Muscle layer of duodenum (tissue), 2 donors: Measurements from ENCODE around the gene PDE4B.

Source experiments
- H3K27ac ChIP-seq: one replicate; pipeline ENCODE4 v1.7.0; 2013; ENCODE audit warnings: mild to moderate bottlenecking, low read length
- H3K27me3 ChIP-seq: one replicate; pipeline ENCODE4 v1.7.0; 2013; ENCODE audit warnings: low read depth, mild to moderate bottlenecking, control low read depth, low read length
- H3K36me3 ChIP-seq, 2 donors: one replicate each; pipeline ENCODE4 v1.7.0; 2013; ENCODE audit warnings: low read length in 2 of 2, control low read depth in 1 of 2, mild to moderate bottlenecking in 1 of 2; ENCODE audit not compliant: insufficient read depth in 2 of 2, control insufficient read depth in 1 of 2
- H3K4me1 ChIP-seq, 2 donors: one replicate each; pipeline ENCODE4 v1.7.0; 2013; ENCODE audit warnings: low read length in 2 of 2, mild to moderate bottlenecking in 2 of 2, control low read depth in 1 of 2, moderate library complexity in 1 of 2; ENCODE audit not compliant: insufficient read depth in 2 of 2, control insufficient read depth in 1 of 2
- H3K4me3 ChIP-seq, 2 donors: one replicate each; pipeline ENCODE4 v1.7.0; 2013; ENCODE audit warnings: low read length in 2 of 2, low read depth in 1 of 2, mild to moderate bottlenecking in 1 of 2
- H3K9me3 ChIP-seq, 2 donors: one replicate each; pipeline ENCODE4 v1.7.0; 2013; ENCODE audit warnings: low read length in 2 of 2, control low read depth in 1 of 2, mild to moderate bottlenecking in 1 of 2; ENCODE audit not compliant: control insufficient read depth in 1 of 2
- donor health status: healthy.

Gene PDE4B

GRCh38 chr1:66373157-66373591 lies 580.5 kb downstream of the PDE4B start:
- Histone ChIP-seq H3K27ac (peak overlapping the region; percentile 60), H3K4me3 (no peak overlapping the region), H3K36me3 (peaks cover 31 to 38% of the 10 kb centered on the region in 2 donors), H3K9me3 (no peaks in the 10 kb centered on the region), H3K4me1 (peaks cover 5 to 12% of the 10 kb centered on the region in 2 donors), H3K27me3 (no peaks in the 10 kb centered on the region)

DNA sequence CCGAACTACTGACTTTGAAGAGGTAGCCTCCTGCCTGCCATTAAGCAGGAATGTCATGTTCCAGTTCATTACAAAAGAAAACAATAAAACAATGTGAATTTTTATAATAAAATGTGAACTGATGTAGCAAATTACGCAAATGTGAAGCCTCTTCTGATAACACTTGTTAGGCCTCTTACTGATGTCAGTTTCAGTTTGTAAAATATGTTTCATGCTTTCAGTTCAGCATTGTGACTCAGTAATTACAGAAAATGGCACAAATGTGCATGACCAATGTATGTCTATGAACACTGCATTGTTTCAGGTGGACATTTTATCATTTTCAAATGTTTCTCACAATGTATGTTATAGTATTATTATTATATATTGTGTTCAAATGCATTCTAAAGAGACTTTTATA lies 581.5 kb downstream of the PDE4B start:
- Histone ChIP-seq H3K9me3 (no peaks in the 10 kb centered on the region), H3K27ac (peak overlapping the region; percentile 54), H3K27me3 (no peaks in the 10 kb centered on the region), H3K36me3 (peaks cover 21 to 28% of the 10 kb centered on the region in 2 donors), H3K4me3 (no peak overlapping the region), H3K4me1 (peaks cover 5 to 12% of the 10 kb centered on the region in 2 donors)

DNA sequence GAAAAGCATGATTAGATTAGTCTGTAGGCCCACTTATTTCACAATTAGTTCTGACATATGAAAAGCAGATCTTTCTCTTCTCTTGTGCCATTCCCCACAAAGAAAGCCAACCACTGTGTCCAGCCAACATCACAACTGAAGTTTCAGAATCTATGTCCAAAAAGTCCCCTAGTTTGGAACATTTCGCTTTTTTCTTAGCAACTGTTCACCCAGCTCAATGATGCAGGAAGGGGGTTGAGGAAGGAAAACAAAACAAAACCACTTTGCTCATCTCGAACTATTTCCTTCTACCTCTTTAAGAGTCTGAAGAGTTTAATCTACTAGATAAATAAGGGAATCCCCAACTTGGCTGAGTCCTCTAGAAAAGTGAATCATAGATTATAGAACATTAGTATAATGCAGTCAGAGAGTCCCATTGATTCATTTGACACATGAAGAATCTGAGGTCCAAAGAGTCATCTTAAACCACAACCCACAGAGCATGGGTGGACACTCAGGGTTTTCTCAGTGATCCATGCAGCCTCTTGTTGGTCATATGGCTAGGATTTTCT lies 581.9 kb downstream of the PDE4B start:
- peak overlapping the region; percentile 54 for H3K27ac ChIP-seq
- H3K36me3 ChIP-seq = peaks cover 17 to 25% of the 10 kb centered on the region in 2 donors
- H3K27me3 ChIP-seq = no peaks in the 10 kb centered on the region
- H3K9me3 ChIP-seq = no peaks in the 10 kb centered on the region
- no peak overlapping the region for H3K4me3 ChIP-seq
- H3K4me1 ChIP-seq = peaks cover 5 to 12% of the 10 kb centered on the region in 2 donors

GRCh38 chr1:66375125-66375524 lies 582.4 kb downstream of the PDE4B start:
- Histone ChIP-seq H3K4me3 (no peak overlapping the region), H3K27ac (no peak overlapping the region), H3K4me1 (peaks cover 5 to 12% of the 10 kb centered on the region in 2 donors), H3K9me3 (no peaks in the 10 kb centered on the region), H3K27me3 (no peaks in the 10 kb centered on the region), H3K36me3 (peaks cover 15 to 25% of the 10 kb centered on the region in 2 donors)

DNA sequence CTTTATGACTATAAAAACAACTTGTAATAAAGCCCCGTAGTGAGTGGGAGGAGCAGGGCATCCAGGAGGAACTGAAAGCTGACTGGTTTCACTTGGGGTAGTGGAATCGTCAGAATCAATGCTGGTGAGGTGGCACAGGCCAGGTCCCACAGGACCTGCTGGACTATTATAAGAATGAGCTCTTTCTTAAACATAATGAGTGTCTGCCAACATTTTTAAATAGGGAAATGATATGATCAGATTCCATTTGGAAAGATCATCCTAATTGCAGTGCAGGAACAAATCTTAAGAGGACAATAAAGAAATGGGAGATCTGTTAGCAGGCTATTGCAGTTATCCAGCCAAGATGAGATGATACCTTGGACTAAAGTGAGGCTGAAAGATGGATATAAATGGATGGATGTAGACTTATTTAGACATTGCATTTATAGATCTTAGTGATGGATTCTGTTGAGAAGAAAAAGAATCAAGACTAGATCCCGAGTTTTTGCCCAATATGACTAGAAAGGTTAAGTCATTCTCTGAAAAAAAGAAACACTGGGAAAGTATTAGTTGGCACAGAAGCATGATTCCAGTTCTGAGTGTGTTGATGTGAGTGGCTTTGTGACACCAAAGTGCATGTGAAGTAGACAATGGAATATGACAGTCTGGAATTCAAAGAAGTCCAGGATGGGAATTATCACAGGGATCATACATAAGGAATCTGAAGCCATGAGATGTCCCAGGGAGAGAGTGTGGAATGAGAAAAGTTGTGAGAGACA lies 587.9 kb downstream of the PDE4B start:
- no peak overlapping the region for H3K27ac ChIP-seq
- no peaks in the 10 kb centered on the region for H3K36me3 ChIP-seq
- no peaks in the 10 kb centered on the region for H3K27me3 ChIP-seq
- no peaks in the 10 kb centered on the region for H3K4me1 ChIP-seq
- H3K4me3 ChIP-seq = no peak overlapping the region
- H3K9me3 ChIP-seq = no peaks in the 10 kb centered on the region

DNA sequence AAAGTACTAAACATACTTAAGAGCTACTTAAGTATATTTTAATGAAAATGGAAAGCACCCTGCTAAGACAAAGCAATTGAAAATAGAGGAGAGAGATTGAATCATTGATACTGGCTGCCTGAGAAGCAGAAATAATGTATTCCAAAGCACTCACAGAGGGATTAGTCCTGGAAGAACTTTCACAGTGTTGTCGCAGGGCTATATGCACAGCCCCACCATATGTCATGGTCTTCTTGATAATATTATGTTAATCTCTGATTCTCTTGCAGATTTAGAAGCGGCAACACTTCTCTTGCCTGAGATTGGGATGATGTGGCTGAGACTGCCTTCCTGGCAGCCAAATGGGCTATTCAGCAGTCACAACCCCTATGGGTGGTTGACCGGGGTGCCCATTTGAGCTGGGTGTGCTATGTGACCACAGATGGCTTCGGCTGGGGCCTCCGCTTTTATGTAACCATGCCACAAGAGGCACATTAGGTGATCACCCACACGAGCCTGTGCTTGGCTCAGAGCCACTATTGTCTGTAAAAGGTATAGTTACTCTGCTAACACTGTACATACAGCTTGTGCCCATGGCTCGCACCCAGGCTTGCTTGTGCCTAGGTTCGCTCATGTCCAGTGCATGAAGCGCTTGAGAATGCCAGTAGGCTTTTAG lies 589.1 kb downstream of the PDE4B start:
- H3K4me3 ChIP-seq = no peak overlapping the region
- no peak overlapping the region for H3K27ac ChIP-seq
- no peaks in the 10 kb centered on the region for H3K36me3 ChIP-seq
- peaks cover 0 to 2% of the 10 kb centered on the region in 2 donors for H3K9me3 ChIP-seq
- H3K27me3 ChIP-seq = no peaks in the 10 kb centered on the region
- no peaks in the 10 kb centered on the region for H3K4me1 ChIP-seq

GRCh38 chr1:66383168-66383567 lies 590.5 kb downstream of the PDE4B start:
- no peak overlapping the region for H3K27ac ChIP-seq
- H3K27me3 ChIP-seq = no peaks in the 10 kb centered on the region
- H3K36me3 ChIP-seq = no peaks in the 10 kb centered on the region
- H3K4me3 ChIP-seq = no peak overlapping the region
- H3K9me3 ChIP-seq = peaks cover 0 to 5% of the 10 kb centered on the region in 2 donors
- no peaks in the 10 kb centered on the region for H3K4me1 ChIP-seq

DNA sequence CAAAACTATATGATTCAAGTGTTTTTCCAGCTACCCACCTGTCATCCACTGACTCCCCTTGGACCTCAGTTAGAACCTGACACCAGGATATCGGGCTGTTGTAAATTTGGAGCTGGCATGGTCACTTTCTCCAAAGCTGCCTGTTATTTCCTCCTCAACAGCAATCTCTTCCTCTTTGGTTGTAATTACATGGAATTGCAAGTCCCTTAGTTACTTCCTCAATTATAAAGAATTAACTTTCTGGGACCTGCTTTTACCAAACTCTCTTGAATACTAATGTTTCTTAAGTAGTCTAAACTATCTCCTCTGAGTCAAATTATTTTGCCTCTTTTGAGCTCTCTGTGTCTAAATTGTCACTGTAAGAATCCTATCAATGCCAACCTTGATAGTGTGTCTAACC lies 590.9 kb downstream of the PDE4B start:
- no peaks in the 10 kb centered on the region for H3K27me3 ChIP-seq
- no peaks in the 10 kb centered on the region for H3K36me3 ChIP-seq
- no peak overlapping the region for H3K27ac ChIP-seq
- no peaks in the 10 kb centered on the region for H3K4me1 ChIP-seq
- peaks cover 0 to 5% of the 10 kb centered on the region in 2 donors for H3K9me3 ChIP-seq
- no peak overlapping the region for H3K4me3 ChIP-seq

- no peak overlapping the region for H3K27ac ChIP-seq
- no peaks in the 10 kb centered on the region for H3K4me1 ChIP-seq
These were observed 591.7 kb downstream of the PDE4B start for GRCh38 chr1:66384258-66384921.

GRCh38 chr1:66386712-66387111 lies 594.0 kb downstream of the PDE4B start:
- Histone ChIP-seq H3K27me3 (no peaks in the 10 kb centered on the region), H3K27ac (no peak overlapping the region), H3K4me1 (no peaks in the 10 kb centered on the region), H3K9me3 (peaks cover 0 to 5% of the 10 kb centered on the region in 2 donors), H3K4me3 (no peak overlapping the region), H3K36me3 (no peaks in the 10 kb centered on the region)

More at GRCh38 chr1:66384258-66384921, 591.7 kb downstream of the PDE4B start:
- Histone ChIP-seq H3K9me3 (peaks cover 0 to 5% of the 10 kb centered on the region in 2 donors), H3K4me3 (no peak overlapping the region), H3K36me3 (no peaks in the 10 kb centered on the region), H3K27me3 (no peaks in the 10 kb centered on the region)

DNA sequence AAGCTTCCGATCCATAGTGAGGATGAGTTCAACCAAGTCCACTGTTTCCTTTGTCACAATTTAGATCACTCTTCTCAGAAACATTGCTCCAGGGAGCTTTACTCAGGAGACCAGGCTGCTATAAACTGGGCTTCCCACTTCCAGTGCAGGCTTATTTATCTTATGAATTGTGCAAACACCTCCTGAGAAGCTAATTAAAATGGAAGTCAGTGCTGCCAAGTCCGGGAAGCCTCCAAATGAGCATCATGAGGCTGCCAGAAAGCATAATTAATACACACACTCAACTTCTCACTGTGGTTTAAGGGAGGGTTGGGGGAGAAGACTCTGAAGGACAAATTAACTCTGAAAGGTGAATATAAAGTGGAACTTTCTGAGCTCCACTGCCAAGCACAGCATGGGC lies 596.2 kb downstream of the PDE4B start:
- H3K9me3 ChIP-seq = peaks cover 0 to 5% of the 10 kb centered on the region in 2 donors
- no peak overlapping the region for H3K27ac ChIP-seq
- no peaks in the 10 kb centered on the region for H3K36me3 ChIP-seq

More for the DNA sequence above, 596.2 kb downstream of the PDE4B start:
- no peaks in the 10 kb centered on the region for H3K4me1 ChIP-seq
- no peak overlapping the region for H3K4me3 ChIP-seq
- H3K27me3 ChIP-seq = no peaks in the 10 kb centered on the region
